ENCODE results near the gene KRT16.

GRCh38 chr17:41633556-41634199, 21.1 kb upstream of the KRT16 start:
- TF ChIP-seq POLR2A (IDR thresholded peaks at IDR 0.05; ENCODE audit: low read length), result no peak
- no peak for TF ChIP-seq GATA1 (IDR thresholded peaks at IDR 0.05; ENCODE audit: low read depth, low read length)

Data from erythroblast (primary cell).